ENCODE results near the gene HAVCR1.
"Not testable (repeated sequence)": the region's sequence is repeated elsewhere in the genome, so short reads cannot be mapped to it uniquely, and the experiment has no call there.

HAVCR1 gene

DNA sequence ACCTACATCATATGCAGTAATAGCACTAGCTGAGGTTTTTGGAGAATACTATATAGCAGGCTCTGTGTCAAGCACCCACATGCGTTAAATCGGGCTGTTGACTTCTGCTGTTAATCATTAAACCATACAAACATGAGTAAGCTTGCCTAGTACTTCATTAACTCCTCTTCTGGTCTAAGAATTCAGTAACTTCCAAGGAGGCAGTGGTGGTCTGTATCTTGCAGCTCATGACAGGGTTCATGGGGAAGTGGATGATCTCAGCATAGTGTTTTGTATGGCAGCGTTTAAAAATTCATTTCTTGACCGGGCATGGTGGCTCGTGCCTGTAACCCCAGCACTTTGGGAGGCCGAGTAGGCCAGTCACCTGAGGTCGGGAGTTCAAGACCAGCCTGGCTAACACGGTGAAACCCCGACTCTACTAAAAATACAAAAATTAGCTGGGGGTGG is at the start of gene HAVCR1:
Gene HAVCR1, minus strand, starts transcription at position 24 of the 447 bp plus-strand sequence. CDS start 1,173 bp downstream, outside the sequence.
- DNase-seq, result no peak

DNA sequence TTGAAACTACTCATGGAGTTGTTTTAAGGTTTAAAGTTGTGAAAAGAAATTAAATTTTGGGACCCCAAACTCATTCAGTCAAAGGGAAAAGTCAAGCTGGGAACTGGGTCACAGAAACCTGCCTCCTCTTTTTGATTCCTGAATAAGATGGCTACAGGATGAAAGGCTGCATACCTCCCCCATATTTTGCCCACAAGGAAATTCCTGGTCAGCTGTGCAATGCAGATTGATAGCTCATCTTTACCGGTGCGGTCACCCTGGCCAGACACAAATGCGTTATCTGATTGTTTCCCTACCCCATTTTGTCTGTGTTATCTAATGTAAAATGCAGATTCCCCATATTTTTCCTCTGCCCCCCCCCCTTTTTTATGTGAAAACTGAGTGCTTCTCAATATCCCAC is 48.6 kb upstream of the HAVCR1 start:
- no peak for DNase-seq

DNA sequence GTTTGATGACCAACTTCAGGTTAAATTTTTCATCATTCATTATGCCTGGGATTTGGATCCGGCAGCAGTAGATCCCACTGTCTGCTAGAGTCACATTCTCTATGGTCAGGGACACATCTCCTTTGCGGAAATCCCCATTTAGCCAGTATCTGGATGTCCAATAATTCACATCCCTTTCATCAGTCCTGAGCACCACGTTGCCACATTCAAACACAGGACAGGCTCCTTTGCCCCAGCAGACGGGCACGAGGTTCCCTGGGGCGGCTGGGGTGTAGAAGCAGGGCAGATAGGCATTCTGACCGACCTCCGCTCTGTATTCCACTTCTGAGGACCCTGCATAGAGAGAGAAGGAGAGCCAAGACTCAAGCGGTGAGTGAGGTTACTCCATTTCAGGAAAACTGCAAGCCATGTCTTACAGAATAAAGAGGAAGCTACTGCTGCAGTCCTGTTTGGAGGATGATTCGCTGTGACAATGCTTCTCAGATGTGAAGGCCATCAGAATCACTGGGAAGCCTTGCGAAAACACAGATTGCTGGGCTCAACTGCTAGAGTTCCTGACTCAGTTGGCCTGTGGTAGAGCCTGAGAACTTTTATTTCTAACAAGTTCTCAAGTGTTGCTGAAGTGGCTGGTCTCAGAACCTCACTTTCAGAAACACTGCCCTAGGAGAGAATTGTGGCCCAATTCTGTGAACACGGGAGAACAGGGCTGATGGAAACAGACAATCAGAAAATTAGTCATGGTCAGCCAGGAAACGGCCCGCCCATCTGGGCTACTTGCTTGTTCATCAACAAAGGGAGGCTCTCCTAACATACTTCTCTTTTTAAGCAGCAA is 47.9 kb upstream of the HAVCR1 start:
- DNase-seq, result no peak

DNA sequence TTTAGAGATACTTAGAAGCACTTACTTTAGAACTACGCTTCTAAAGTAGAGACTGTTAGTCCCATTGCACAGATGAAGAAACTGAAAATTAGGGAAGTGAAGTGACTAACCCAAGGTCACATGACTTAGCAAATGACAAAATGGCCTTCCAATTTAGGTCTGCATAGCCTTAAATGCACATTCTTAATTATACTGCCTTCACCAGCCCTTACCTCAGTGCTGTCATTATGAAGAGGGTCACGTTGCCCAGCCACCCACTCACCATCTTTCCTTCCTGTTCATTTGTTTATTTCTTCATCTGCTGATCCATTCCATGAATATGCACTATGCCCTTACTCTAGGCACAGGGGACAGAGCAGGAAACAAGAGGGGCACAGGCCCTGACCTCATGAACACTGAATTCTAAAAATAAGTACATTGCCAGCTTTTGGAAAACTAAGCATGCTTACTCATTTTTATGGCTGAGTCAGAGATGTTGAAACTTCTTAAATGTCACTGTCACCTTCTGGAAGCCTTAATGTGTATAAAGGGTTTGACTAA is 41.3 kb upstream of the HAVCR1 start:
- DNase-seq, result no peak

DNA sequence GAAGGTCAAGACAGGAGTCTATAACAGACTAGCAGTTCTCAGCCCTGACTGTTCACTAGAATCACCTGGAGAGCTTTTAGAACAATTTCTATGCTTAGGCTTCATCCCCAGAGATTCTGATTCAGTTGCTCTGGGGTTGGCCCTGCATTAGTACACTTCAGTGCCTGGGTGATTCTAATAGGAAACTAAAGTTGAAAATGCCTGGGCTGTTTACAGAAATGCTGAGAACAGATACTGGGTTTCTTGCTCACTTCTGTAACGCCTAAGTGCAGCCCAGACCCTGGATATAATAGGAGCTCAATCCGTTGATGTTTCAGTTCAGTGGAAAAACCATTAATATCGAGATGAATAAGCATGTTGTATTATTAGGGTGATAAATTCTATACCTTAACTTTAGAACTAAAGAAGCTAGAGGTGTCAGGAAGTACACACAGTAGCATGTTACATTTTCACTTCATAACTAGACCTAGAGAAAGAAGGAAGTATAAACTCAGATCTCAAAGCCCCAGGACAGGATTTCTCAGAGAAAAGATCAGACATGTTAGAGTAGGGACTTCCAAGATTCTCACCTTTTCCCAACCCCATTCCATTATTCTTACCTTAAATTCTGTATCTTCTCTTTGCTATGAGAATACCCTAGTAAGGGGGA is 29.6 kb upstream of the HAVCR1 start:
- no peak for DNase-seq

DNA sequence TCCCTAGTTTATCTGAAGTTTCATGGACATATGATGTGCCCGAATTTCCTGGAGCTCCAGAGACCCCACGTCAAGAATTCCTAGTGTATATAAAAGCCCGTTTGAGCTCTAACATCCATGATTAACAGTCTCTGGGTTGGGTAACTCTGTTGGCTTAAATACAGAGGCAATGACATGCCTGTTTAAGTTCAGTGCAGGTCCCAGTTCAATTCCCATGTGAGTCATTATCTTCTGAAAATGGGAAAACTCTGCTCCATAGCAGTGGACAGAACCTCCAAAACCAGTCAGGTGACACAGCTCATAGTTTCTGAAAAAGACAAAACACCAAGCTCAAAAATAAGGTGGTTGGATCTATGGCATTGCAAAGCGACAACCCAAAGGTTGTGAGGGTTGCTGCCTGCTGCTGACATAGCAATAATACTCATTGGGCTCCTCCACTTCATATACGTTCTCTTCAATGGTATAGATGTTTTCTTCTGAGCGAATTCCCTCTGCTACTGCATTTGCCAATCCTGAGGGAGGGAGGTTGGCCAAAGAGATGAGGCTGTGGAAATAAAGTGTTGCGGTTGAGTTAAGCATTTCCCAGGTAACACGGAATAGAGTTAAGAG is 27.9 kb upstream of the HAVCR1 start:
- DNase-seq, result no peak

DNA sequence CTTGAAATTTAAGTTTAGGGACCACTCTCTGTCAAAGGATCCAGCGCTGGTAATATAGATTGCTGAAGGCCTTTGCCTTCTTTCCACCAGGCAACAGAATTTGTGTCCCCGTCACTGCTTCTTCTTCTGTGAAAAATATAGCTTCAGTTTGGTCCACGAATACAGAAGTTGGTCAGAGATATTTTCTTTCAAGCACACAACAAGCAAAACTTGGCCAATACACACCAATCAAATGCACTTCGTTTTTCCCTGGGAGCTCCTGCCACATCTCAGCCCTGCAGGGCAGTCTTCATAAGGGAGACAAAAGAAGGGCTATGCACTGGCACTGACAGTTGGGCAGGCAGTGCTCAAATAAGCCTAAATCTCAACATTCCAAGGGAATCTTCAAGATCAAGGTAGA is 27.0 kb upstream of the HAVCR1 start:
- no peak for DNase-seq

DNA sequence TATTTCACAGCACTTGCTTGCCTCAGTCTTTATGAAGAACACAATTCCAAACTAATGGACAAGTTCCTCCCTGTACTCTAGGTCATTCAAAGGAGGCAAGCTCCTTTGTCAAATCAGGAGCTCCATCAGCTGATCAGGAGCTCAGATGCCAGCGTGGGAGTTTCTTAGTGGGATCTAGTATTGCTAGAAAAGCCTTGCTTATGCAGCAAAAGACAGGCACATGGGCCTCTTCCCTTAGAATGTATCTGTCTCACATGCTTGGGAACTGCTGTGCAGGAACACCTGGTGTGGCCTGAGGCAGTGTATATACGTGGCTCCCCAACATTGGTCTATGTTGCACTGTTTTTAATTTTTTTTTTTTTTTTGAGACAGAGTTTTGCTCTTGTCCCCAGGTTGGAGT is 21.4 kb upstream of the HAVCR1 start:
- DNase-seq, result no peak

DNA sequence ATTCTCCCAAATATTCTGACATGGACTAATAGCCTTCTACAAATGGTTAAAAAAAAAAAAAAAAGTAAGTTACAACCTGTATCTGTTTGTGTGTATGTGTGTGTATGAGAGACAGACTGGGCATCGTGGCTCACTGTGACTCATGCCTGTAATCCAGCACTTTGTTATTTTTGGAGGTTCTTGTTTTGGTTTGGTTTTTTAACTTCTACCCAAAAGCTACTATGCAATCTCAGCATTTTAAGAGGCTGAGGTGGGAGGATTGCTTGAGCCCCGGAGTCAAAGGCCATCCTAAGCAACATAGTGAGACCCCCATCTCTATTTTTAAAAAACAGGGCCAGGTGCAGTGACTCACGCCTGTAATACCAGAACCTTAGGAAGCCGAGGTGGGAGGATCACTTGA is 17.6 kb upstream of the HAVCR1 start:
- no peak for DNase-seq

DNA sequence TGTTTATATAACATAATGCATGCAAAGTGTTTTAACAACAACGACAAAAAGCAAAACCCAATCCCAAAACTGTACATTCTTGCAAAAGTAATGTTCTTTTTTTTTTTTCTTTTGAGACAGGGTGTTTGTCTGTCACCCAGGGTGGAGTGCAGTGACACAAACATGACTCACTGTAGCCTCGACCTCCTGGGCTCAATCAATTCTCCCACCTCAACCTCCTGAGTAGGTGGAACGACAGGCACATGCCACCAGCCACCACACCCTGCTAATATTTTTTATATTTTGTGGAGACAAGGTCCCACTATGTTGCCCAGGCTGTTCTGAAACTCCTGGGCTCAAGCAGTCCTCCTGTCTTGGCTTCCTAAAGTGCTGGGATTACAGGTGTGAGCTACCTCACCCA is 13.6 kb upstream of the HAVCR1 start:
- DNase-seq, result no peak

DNA sequence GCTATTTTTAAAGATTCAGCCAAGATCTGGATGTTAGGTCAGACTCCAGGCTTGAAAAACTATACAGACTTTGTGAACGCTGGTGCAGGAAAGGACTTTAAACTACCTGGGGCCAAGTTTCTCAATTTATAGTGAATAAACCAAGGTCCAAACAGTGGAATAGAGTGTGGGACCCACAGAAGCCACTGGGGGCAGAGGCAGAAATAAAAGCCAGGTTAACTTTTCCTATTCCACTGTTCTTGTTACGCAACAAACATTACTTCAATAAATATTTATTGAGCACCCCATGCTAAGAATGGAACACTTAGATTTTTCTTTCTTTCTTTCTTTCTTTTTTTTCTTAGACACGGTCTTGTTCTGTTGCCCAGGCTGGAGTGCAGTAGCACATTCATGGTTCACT is 11.0 kb upstream of the HAVCR1 start:
- no peak for DNase-seq

DNA sequence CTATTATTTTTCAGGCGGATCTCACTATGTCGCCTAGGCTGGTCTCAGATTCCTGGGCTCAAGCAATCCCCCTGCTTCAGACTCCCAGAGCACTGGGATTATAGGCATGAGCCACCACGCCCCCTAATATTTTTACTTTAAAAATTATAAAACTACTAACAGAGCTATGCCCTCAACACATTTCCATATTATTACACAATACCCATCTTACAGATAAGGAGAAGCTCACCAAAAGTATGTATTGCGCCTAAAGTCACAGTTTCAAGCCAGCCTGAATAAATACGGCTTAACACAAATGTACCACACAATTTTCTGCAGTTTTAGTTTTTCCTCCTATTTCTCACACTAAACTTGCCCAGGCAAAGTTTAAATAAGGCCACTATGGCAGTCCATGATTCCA is 9.9 kb upstream of the HAVCR1 start:
- no peak for DNase-seq

DNA sequence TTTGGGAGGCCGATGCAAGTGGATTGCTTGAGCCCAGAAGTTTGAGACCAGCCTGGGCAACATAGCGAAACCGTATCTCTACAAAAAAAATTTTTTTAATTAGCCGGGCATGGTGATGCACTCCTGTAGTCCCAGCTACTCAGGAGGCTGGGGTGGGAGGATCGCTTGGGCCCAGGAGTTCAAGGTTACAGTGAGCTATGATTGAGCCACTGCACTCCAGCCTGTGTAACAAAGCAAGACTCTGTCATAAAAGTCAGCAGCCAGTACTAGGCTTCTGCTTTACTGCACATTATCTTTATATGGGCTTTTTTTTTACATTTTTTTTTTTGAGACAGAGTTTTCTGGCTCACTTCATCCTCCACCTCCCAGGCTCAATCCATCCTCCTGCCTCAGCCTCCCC is 9.4 kb upstream of the HAVCR1 start:
- DNase-seq, result no peak

DNA sequence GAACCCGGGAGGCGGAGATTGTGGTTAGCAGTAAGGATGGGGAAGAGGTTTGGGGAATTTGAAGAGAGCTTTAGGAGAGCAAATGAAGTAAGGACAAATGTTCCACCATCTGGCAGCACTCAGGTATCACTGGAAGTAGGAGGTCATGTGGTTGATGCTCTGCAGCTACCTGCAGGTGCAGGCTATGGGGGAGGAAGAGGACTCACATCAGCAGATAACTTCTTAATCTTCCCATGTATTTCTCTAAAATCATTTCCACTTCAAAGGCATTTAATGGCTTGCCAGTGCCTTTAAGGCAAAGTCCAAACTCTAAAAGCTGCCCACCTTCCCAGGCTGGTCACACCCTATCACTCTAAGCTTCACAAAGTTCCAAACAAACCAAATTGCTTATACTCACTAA is 8.1 kb upstream of the HAVCR1 start:
- DNase-seq, result no peak

DNA sequence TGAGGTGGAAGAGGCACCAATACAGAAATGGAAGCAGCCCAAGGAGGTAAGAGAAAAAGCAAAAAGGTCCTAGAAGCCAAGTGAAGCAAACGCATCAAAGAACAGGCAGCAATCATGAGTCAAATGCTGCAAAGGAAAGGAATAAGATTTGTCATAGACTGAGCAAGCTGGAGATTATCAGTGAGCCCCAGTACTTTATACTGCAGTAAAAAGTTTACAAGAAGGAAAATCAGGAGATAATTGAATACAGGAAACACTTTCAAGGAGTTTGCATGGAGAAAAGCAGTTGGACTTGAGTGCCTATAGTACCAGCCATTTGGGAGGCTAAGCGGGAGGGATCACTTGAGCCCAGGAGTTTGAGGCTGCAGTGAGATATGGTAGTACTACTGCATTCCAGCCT is 7.2 kb upstream of the HAVCR1 start:
- DNase-seq, result no peak

DNA sequence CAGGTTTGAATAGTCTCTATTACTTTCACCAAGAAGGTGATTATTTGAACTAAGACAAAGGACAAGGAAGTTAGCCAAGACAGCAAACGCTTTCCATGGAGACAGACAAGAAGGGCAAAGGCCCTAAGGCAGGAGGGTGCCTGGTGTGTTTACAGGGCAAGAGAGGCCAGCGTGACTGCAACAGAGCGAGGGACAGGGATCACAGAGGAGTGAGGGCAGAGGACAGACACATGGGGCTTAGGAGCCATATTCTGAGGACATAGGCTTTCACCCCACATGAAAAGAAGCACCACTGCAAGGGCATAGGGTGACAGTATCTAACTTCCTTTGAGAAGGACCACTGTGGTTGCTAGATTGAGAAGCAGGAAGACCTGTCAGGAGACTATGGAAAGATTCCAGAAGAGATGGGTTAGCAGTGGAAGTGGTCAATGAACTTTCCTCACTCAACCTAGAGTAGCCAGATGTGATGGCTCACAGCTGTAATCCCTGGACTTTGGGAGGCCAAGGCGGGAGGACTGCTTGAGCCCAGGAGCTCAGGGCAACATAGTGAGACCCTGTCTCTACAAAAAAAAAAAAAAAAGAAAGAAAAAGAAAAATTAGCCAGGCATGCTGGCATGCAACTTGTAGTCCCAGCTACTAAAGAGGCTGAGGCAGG is 5.0 kb upstream of the HAVCR1 start:
- no peak for DNase-seq

DNA sequence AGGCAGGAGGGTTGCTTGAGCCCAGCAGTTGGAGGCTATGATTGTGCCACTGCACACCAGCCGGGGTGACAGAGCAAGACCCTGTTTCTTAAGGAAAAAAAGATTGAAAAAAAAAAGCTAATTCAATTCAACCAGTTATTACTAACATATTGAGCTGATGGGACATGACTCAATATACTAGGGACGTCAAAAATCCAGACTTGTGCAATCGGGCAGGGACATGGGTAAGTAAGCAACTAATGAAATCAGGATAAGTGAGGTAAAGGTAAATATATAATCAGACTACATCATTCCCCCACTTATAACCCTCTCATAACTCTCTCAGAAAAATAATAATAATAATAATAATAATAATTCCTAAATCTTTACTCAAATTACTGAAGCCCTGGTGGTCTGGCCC is 975 bp upstream of the HAVCR1 start:
- no peak for DNase-seq

DNA sequence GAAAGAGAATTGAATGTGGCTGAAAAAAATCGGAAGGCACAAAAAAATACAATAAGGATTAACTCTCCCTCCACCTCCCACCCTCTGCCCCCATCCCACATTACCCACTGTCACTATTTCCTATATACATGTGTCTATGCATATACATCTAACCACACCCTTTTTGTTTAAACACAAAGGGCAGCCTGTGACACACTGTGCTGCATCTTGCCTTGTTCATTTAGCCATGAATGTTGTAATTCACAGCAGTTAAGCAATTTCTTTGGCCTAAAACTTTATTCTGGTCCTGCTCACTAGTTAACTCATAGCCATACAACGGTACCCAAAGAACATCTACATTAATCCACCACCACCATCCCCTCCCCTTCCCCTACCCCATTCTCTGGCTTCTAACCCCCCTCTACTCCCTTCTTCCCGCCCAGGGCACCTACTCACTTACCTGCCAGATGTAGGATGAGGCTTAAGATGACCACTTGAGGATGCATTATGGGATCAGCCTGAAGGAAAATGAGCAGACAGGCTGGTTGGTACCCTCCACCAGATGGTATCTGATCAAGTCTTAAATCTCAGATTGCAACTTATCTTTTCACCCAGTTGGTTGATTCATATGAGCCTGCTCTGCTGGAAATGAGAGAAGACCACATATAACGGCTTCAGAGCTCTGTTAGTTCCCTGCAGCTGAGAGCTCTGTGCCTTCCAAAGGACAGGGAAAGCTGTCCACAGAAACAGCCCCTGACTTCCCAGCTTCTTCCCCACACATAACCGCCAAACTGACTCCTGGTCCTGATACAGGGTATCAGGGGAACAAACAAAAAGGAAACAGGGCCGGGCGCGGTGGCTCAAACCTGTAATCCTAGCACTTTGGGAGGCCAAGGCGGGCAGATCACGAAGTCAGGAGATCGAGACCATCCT is 1.2 kb downstream of the HAVCR1 start:
- DNase-seq, result no peak

DNA sequence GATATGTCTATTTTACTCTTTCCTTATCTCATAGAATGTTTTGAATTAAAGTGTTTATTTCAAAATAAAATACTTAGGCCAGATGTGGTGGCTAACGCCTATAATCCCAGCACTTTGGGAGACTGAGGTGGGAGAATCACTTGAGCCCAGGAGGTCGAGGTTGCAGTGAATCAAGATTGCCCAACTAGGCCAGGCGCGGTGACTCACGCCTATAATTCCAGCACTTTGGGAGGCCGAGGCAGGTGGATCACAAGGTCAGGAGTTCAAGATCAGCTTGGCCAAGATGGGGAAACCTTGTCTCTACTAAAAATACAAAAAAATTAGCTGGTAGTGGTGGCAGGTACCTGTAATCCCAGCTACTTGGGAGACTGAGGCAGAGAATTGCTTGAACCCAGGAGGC is 2.1 kb downstream of the HAVCR1 start:
- not testable (repeated sequence) for DNase-seq

DNA sequence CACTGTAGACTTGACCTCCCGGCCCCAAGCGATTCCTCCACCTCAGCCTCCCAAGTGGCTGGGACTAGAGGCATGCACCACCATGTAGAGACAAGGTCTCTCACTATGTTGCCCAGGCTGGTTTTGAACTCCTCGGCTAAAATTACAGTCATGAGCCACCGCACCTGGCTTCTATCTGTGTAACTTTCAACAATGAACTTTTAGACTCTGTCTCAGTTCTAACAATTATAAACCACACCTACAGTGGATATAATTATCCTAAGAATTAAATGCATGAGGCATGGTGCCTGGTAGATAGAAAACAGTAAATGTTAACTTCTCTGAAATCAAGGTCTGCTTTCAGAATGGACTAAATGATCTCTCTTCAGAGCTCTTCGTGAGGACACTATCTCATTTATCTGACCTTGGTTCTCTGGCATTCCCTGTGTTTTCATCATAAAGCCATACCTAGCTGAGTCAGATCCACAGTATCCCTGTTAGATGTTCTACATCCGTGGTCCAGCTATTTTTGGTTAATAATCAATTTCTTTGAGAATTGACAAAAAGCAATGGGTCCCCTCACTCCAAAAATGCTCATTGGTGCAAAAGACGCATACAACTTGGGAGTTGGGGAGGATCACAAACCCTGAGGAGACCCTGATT is 7.2 kb downstream of the HAVCR1 start:
- DNase-seq, result no peak

DNA sequence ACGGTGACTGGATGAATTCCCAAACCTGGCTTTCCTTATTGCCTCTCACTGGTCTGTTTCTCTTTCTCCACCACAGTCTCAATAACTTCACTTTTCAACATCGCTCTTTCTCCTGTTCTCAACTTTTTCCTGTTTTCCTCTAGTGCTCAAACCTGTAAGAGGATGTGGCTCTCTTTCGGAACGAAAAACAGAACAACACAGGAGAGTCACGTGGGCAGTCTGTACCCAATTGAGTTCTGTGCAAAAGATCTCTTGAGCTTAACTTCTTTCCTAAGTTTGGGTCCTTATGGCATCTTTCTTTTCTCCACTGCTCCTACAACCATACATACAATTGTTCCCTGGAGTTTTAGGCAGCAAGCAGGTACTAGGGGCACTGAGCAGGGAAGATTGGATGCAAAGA is 8.9 kb downstream of the HAVCR1 start:
- DNase-seq, result no peak

DNA sequence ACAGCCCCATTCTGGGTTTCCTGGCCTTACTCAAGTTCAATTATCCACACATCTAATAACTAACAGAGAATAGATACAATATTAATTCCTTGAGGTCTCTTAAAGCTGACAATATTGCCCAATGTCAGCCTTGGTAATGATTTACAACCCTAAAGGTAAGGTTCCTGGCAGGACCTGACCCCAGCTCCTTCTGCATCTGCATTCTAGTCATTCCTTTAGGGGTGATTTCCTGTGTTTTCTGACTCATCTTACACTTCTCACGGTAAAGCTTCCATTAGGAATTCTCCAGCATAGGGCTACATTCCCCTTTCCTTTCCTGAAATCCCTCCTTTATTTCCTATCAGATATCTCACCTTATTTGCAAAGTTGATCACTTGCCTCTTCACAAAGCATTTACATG is 9.3 kb downstream of the HAVCR1 start:
- no peak for DNase-seq
